CD4-positive, alpha-beta memory T cell (primary cell): ENCODE measurements around the gene ME1. TPM values are rescaled to one million over a fixed set of nuclear protein-coding genes. Genes with fewer than 3 reads are reported as not detected.

ENCODE experiments used
- CTCF ChIA-PET: fragments of 350-600 bp; sonication (Branson Sonifier 250); formaldehyde crosslinking; loops from one replicate; lab custom pipeline; 2021; ENCODE audit warnings: inconsistent platforms; ENCODE audit not compliant: partially characterized antibody; lab: Charles Lee
- POLR2A ChIA-PET: fragments of 350-600 bp; sonication (Branson Sonifier 250); formaldehyde crosslinking; loops from one replicate; lab custom pipeline; 2021; ENCODE audit not compliant: partially characterized antibody; lab: Charles Lee
- DNase-seq, 5 donors: peaks; one replicate each; pipeline versions ENCODE4 v3.0.0 to v3.0.0-alpha.2; 2020 to 2022; ENCODE audit warnings: mixed read lengths in 1 of 5
- H3K27ac ChIP-seq: one replicate; pipeline ENCODE4 v1.7.0; 2013; ENCODE audit warnings: low read depth, low read length
- H3K27me3 ChIP-seq: 2 replicates; pipeline ENCODE4 v1.7.0; 2013; ENCODE audit warnings: mild to moderate bottlenecking, low read length, moderate library complexity; ENCODE audit not compliant: insufficient read depth
- H3K36me3 ChIP-seq: 2 replicates; pipeline ENCODE4 v1.7.0; 2013; ENCODE audit warnings: mild to moderate bottlenecking, low read length, moderate library complexity; ENCODE audit not compliant: insufficient read depth
- H3K4me1 ChIP-seq: 2 replicates; pipeline ENCODE4 v1.7.0; 2013; ENCODE audit warnings: mild to moderate bottlenecking, low read length, moderate library complexity; ENCODE audit not compliant: insufficient read depth
- H3K4me3 ChIP-seq, 2 donors: one replicate each; pipeline ENCODE4 v1.7.0; 2013; ENCODE audit warnings: low read length in 2 of 2, mild to moderate bottlenecking in 1 of 2
- H3K9me3 ChIP-seq, 2 donors: one replicate each; pipeline ENCODE4 v1.7.0; 2013; ENCODE audit warnings: low read length in 2 of 2, control low read depth in 1 of 2; ENCODE audit not compliant: control insufficient read depth in 1 of 2
- H3K27ac Mint-ChIP-seq, 7 donors: one replicate each; pipeline ENCODE4 v1.8.0; 2020 to 2021; ENCODE audit warnings: mixed read lengths in 7 of 7, mild to moderate bottlenecking in 6 of 7, inconsistent platforms in 3 of 7, moderate library complexity in 3 of 7
- H3K27me3 Mint-ChIP-seq, 2 donors: one replicate each; pipeline ENCODE4 v1.8.0; 2020 to 2021; ENCODE audit warnings: mixed read lengths in 2 of 2
- H3K36me3 Mint-ChIP-seq, 2 donors: one replicate each; pipeline ENCODE4 v1.8.0; 2020 to 2021; ENCODE audit warnings: mixed read lengths in 2 of 2, inconsistent platforms in 1 of 2, mild to moderate bottlenecking in 1 of 2
- H3K4me1 Mint-ChIP-seq, 4 donors: one replicate each; pipeline ENCODE4 v1.8.0; 2020 to 2021; ENCODE audit warnings: mixed read lengths in 4 of 4, mild to moderate bottlenecking in 1 of 4
- H3K4me3 Mint-ChIP-seq, 8 donors: one replicate each; pipeline ENCODE4 v1.8.0; 2020 to 2021; ENCODE audit warnings: mixed read lengths in 8 of 8, mild to moderate bottlenecking in 7 of 8, moderate library complexity in 6 of 8, inconsistent platforms in 3 of 8
- H3K9me3 Mint-ChIP-seq, 8 donors: one replicate each; pipeline ENCODE4 v1.8.0; 2020 to 2021; ENCODE audit warnings: mixed read lengths in 8 of 8, mild to moderate bottlenecking in 5 of 8, inconsistent platforms in 3 of 8, moderate library complexity in 1 of 8
- intact Hi-C: fragments of 100-400 bp; cut with micrococcal nuclease; formaldehyde crosslinking; loops from one replicate; pipeline ENCODE4 v1.15.1; 2023
- polyA plus RNA-seq, 2 donors: library from polyadenylated mRNA; unstranded; fragments of 300-500 nt; fragmentation: Illumina TruSeq; gene quantifications; one replicate each; pipeline ENCODE4 v1.2.3, GENCODE V29; 2021
- total RNA-seq, 2 experiments: library from RNA; stranded (reverse); gene quantifications; one replicate each; pipeline ENCODE4 v1.2.3, GENCODE V29; 2021

ME1 gene
- total and polyA plus RNA-seq, 4 experiments from 2014 or later: 0.08 to 0.67 (median 0.36) TPM

GRCh38 chr6:83432636-83433035 is 1.8 kb upstream of the ME1 start:
- no peaks in the 10 kb centered on the region for H3K4me1 ChIP-seq
- no peaks in the 10 kb centered on the region for H3K4me1 Mint-ChIP-seq
- H3K4me3 ChIP-seq: no peak overlapping the region
- no peak for DNase-seq
- H3K27ac Mint-ChIP-seq: no peak overlapping the region
- no peak overlapping the region for H3K4me3 Mint-ChIP-seq
- intact Hi-C loops: no loop called here
- no peaks in the 10 kb centered on the region for H3K36me3 Mint-ChIP-seq
- peaks cover 5 to 6% of the 10 kb centered on the region in 2 donors for H3K27me3 Mint-ChIP-seq
- no peak overlapping the region for H3K27ac ChIP-seq
- peaks cover 0 to 4% (median 0%) of the 10 kb centered on the region in 8 donors for H3K9me3 Mint-ChIP-seq
- POLR2A ChIA-PET: no interaction called here
- no peaks in the 10 kb centered on the region for H3K36me3 ChIP-seq
- H3K9me3 ChIP-seq: no peaks in the 10 kb centered on the region
- no peaks in the 10 kb centered on the region for H3K27me3 ChIP-seq
- CTCF ChIA-PET: no interaction called here

- Histone ChIP-seq H3K27ac (no peak overlapping the region), H3K4me1 (no peaks in the 10 kb centered on the region), H3K36me3 (no peaks in the 10 kb centered on the region), H3K4me3 (no peak overlapping the region), H3K9me3 (no peaks in the 10 kb centered on the region), H3K27me3 (no peaks in the 10 kb centered on the region)
- DNase-seq: no peak
- Mint-ChIP-seq H3K36me3 (no peaks in the 10 kb centered on the region), H3K27me3 (peaks cover 5 to 6% of the 10 kb centered on the region in 2 donors), H3K9me3 (peaks cover 0 to 4% (median 0%) of the 10 kb centered on the region in 8 donors), H3K4me1 (no peaks in the 10 kb centered on the region), H3K27ac (no peak overlapping the region), H3K4me3 (peak overlapping the region in 2 of 8 donors; percentile 10 to 45)
- POLR2A ChIA-PET: no interaction called here
- intact Hi-C loops: no loop called here
- CTCF ChIA-PET: no interaction called here
Measured at GRCh38 chr6:83431545-83432155, 799 bp upstream of the ME1 start.

- intact Hi-C loops: no loop called here
- Histone ChIP-seq H3K27ac (no peak overlapping the region), H3K27me3 (no peaks in the 10 kb centered on the region), H3K36me3 (no peaks in the 10 kb centered on the region), H3K4me1 (no peaks in the 10 kb centered on the region), H3K9me3 (no peaks in the 10 kb centered on the region), H3K4me3 (peak overlapping the region in 1 of 2 donors; percentile 4)
- H3K27ac Mint-ChIP-seq: no peak overlapping the region
- CTCF ChIA-PET: no interaction called here
- H3K9me3 Mint-ChIP-seq: peaks cover 0 to 18% (median 4%) of the 10 kb centered on the region in 8 donors
- POLR2A ChIA-PET: no interaction called here
- H3K4me3 Mint-ChIP-seq: peak overlapping the region in 4 of 8 donors; percentile 21 to 41 (median 29)
- no peaks in the 10 kb centered on the region for H3K4me1 Mint-ChIP-seq
- H3K36me3 Mint-ChIP-seq: no peaks in the 10 kb centered on the region
- H3K27me3 Mint-ChIP-seq: peaks cover 5 to 6% of the 10 kb centered on the region in 2 donors
- DNase-seq: no peak
Measured at GRCh38 chr6:83429857-83430610, 817 bp downstream of the ME1 start.

GRCh38 chr6:83429269-83429668 is 1.6 kb downstream of the ME1 start:
- Histone ChIP-seq H3K36me3 (no peaks in the 10 kb centered on the region), H3K9me3 (no peaks in the 10 kb centered on the region), H3K27me3 (no peaks in the 10 kb centered on the region), H3K4me1 (no peaks in the 10 kb centered on the region), H3K27ac (no peak overlapping the region), H3K4me3 (no peak overlapping the region)
- DNase-seq: no peak
- H3K27me3 Mint-ChIP-seq: peaks cover 5 to 6% of the 10 kb centered on the region in 2 donors
- no peak overlapping the region for H3K27ac Mint-ChIP-seq
- no peak overlapping the region for H3K4me3 Mint-ChIP-seq
- peaks cover 0 to 22% (median 9%) of the 10 kb centered on the region in 8 donors for H3K9me3 Mint-ChIP-seq
- no peaks in the 10 kb centered on the region for H3K4me1 Mint-ChIP-seq
- ChIA-PET CTCF (no interaction called here), POLR2A (no interaction called here)
- peaks cover 0 to 1% of the 10 kb centered on the region in 2 donors for H3K36me3 Mint-ChIP-seq
- intact Hi-C loops: no loop called here

GRCh38 chr6:83424392-83425018 is 6.3 kb downstream of the ME1 start:
- Histone ChIP-seq H3K4me1 (no peaks in the 10 kb centered on the region), H3K4me3 (no peak overlapping the region), H3K27me3 (no peaks in the 10 kb centered on the region), H3K27ac (no peak overlapping the region), H3K9me3 (no peaks in the 10 kb centered on the region), H3K36me3 (no peaks in the 10 kb centered on the region)
- CTCF ChIA-PET: no interaction called here
- no peak overlapping the region for H3K27ac Mint-ChIP-seq
- H3K9me3 Mint-ChIP-seq: peaks cover 0 to 29% (median 10%) of the 10 kb centered on the region in 8 donors
- no peak overlapping the region for H3K4me3 Mint-ChIP-seq
- DNase-seq: no peak
- H3K27me3 Mint-ChIP-seq: peaks cover 0 to 1% of the 10 kb centered on the region in 2 donors
- POLR2A ChIA-PET: no interaction called here
- no peaks in the 10 kb centered on the region for H3K4me1 Mint-ChIP-seq
- peaks cover 0 to 1% of the 10 kb centered on the region in 2 donors for H3K36me3 Mint-ChIP-seq
- intact Hi-C loops: no loop called here

- POLR2A ChIA-PET: no interaction called here
- H3K4me1 Mint-ChIP-seq: no peaks in the 10 kb centered on the region
- H3K4me3 Mint-ChIP-seq: no peak overlapping the region
- Histone ChIP-seq H3K9me3 (no peaks in the 10 kb centered on the region), H3K27ac (no peak overlapping the region), H3K4me3 (no peak overlapping the region), H3K27me3 (no peaks in the 10 kb centered on the region), H3K36me3 (no peaks in the 10 kb centered on the region), H3K4me1 (no peaks in the 10 kb centered on the region)
- H3K9me3 Mint-ChIP-seq: peaks cover 0 to 6% (median under 1%) of the 10 kb centered on the region in 8 donors
- H3K27ac Mint-ChIP-seq: no peak overlapping the region
- CTCF ChIA-PET: interaction anchor here (1.2 kb wide), 1 partner anchor 96 kb away, joined by 5 read pairs; no protein-coding TSS in a partner anchor
- no peaks in the 10 kb centered on the region for H3K36me3 Mint-ChIP-seq
- DNase-seq: no peak
- intact Hi-C loops: no loop called here
- no peaks in the 10 kb centered on the region for H3K27me3 Mint-ChIP-seq
Measured at GRCh38 chr6:83417880-83418663, 12.8 kb downstream of the ME1 start.

- peaks cover 0 to 4% (median 0%) of the 10 kb centered on the region in 8 donors for H3K9me3 Mint-ChIP-seq
- CTCF ChIA-PET: no interaction called here
- peaks cover 5% of the 10 kb centered on the region for H3K27me3 ChIP-seq
Measured at GRCh38 chr6:83413068-83413467, 17.8 kb downstream of the ME1 start.

More at GRCh38 chr6:83413068-83413467, 17.8 kb downstream of the ME1 start:
- H3K4me3 ChIP-seq: no peak overlapping the region
- no peaks in the 10 kb centered on the region for H3K9me3 ChIP-seq
- Mint-ChIP-seq H3K27me3 (no peaks in the 10 kb centered on the region), H3K4me3 (no peak overlapping the region), H3K27ac (no peak overlapping the region), H3K36me3 (no peaks in the 10 kb centered on the region), H3K4me1 (no peaks in the 10 kb centered on the region)
- intact Hi-C loops: no loop called here
- H3K4me1 ChIP-seq: no peaks in the 10 kb centered on the region
- no peaks in the 10 kb centered on the region for H3K36me3 ChIP-seq
- POLR2A ChIA-PET: no interaction called here
- no peak for DNase-seq
- H3K27ac ChIP-seq: no peak overlapping the region
